NCI-H82 treated with DMSO at 0.1 percent for 48 hours (cell line): Measurements from ENCODE around the gene IGF2BP1.
"Not testable (repeated sequence)": the region's sequence is repeated elsewhere in the genome, so short reads cannot be mapped to it uniquely, and the experiment has no call there.

Experiments
- DNase-seq: peaks from one replicate; lab custom pipeline; 2025; ENCODE audit not compliant: unreplicated experiment; lab: John Stamatoyannopoulos, UW

The IGF2BP1 gene

GRCh38 chr17:49051269-49051668 lies 54.1 kb downstream of the IGF2BP1 start:
- peak; percentile 84 for DNase-seq

GRCh38 chr17:49053171-49053829 lies 56.1 kb downstream of the IGF2BP1 start:
- no peak for DNase-seq

- peak; percentile 29 for DNase-seq
Observed at GRCh38 chr17:49054342-49055092, 57.3 kb downstream of the IGF2BP1 start.

DNA sequence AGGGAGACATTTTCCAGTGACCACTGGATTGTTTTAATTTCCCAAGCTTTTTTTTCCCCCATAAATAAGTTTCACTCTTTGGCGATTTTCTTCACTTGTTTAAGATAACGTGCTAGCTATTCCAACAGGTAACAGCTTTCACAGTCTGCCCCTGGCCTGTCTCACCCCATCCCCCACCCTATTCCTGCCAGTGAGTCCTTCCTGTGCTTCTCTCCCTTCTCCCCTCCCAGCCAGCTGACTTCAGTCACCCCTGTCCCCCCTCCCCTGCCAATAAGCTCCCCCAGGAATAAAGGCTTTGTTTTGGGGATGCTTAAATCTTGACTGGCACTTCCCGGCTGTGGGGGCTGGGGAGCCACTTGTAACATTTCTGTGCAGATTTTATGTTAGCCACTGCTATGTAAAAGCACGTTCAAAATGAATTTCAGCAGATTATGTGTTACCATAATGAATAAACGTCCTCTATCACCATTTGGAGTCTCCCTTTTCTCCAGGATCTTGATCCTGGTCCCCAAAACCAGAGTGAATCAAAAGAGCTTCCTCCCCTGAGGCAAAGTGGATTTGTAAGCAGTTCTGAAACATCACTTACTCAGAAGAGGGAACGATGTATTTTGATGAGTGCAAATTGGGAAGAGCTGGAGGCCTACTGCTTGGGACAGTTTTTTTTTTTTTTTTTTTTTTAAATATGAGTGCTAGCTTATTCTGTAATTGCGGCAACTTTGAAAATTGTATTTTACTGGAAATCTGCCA lies 58.2 kb downstream of the IGF2BP1 start:
- no peak for DNase-seq

DNA sequence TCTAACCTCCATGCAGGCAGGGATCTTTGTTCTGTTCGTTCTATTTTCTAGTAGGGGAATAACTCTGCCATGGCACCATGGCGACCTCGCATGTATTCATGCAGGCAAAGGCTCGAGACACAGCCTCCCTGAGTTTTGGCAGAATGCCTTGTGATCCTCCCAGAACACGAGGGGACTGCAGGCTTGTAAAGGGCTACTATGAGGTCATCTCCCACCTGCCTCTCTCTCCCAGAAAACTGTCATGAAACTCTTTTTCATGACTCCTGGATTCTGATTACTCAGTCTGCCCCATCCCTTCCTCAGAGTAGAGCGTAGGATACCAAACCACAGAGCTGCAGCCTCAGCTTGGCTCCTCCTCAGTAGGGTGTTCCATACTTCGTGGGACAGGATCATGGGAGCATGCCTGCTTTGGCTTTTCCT lies 64.3 kb downstream of the IGF2BP1 start:
- no peak for DNase-seq

- DNase-seq, result no peak
Observed at GRCh38 chr17:49063652-49064051, 66.5 kb downstream of the IGF2BP1 start.

DNA sequence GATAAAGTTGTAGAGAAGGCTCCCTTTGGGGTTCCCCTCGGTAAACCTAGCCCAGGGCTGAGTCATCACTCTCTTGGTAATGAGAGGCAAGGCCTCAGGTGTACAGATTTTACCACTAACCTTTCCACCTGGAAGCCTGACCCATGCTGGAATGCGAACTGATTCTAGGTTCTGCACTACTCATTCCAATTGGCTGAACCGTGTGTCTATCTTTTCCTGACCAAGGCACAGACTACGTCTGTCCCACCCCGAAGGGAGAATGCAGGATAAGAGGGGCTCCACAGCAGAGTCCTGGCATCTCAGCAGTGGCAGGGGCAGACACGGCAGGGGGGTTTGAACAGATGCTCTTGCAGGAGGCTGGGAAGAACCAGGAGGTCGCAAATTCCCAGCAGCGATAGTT lies 70.0 kb downstream of the IGF2BP1 start:
- no peak for DNase-seq

DNA sequence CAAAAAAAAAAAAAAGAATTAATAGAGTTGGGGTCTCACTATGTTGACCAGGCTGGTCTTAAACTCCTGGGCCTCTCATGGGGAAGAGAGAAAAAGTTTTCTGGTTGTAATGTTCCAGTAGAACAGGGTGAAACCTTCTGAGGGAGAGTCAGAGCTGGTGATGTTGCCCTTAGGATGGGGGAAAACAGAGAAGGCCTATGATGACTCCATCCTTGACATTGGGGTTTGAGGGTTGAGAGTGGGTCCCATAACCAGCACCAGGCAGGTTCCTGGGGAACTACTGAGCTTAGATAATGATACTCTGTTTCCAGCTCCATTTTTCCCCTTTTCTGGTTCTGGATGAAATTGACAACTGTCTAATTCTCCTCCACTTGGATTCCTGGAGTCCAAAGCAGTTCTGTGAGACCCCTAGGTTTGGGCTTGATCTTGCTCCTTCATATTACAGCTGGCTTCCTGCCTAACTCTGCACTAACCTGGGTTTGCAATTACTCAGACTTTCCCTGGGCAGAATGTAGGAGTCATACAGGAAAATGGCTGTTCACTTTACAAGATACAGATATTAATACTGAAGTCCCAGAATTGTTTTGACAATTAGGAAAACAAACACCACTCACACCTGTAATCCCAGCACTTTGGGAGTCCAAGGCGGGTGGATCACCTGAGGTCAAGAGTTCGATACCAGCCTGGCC lies 72.5 kb downstream of the IGF2BP1 start:
- no peak for DNase-seq

DNA sequence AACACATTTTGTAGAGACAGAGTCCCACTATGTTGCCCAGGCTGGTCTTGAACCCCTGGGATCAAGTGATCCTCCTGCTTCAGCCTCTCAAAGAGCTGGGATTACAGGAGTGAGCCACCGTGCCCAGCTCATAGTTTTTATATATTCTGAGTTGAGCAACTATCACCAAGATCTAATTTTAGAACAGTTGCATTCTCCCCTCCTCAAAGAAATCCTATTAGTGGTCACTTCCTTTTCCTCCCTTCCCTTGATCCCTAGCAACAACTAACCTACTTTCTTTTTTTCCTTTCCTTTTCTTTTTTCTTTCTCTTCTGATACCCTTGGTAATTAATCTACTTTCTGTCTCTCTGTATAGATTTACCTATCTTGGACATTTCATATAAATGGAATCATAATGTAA lies 73.9 kb downstream of the IGF2BP1 start:
- no peak for DNase-seq

GRCh38 chr17:49074851-49075540 lies 77.8 kb downstream of the IGF2BP1 start:
- no peak for DNase-seq

- DNase-seq, result no peak
Observed at GRCh38 chr17:49076573-49077384, 79.6 kb downstream of the IGF2BP1 start.

DNA sequence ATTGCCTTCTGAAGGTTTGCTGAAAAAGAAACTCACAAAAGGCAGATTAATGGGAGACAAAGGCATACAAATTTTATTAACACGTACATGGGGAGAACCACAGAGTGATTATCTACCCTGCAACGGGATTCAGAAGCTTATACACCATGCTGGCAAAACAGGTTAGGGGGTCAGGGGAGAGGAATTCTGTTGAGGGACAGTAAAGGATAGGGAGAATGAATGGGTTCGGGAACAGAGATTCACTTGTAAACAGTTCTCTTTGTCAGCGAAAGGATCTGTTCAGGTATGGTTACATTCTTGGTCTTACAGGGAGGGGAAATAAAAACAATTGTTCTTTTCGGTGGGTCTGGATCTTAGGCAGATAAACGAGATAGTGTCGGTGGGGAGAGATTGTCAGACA lies 81.1 kb downstream of the IGF2BP1 start:
- no peak for DNase-seq

GRCh38 chr17:49079840-49080663 lies 82.9 kb downstream of the IGF2BP1 start:
- DNase-seq, result no peak

GRCh38 chr17:49082231-49082630 lies 85.0 kb downstream of the IGF2BP1 start:
- DNase-seq, result no peak

- DNase-seq, result not testable (repeated sequence)
Observed at GRCh38 chr17:49085046-49085445, 87.9 kb downstream of the IGF2BP1 start.

DNA sequence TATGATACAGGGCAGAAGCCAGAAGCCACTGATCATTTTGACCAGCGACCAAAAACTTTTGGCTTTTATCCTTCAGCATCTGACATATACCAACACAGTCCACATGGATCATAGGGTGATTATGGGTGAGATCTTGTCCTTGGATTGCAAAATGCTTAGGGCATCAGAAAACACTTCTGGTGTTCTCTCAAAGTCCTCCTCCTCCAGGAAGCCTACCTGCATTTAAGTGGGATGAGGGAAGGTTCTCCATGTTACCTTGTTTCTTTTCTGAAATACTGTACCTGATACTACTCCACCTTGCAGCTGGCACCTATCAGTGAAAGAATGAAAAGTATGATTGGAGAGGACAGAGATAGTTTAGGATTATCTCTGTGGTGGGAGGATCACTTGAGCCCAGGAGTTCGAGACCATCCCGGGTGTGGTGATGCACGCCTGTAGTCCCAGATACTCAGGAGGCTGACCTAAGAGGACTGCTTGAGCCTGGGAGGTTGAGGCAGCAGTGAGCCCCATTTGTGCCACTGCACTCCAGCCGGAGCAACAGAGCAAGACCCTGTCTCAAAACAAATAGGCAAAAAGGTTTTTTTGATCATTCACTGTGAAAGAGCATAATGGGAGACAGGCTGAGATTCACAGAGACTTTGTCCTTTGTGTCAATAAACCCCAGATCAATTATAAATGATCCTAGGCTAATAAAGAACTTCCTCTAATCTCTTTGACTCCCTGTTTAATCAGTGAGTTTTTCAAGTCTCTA lies 88.6 kb downstream of the IGF2BP1 start:
- no peak for DNase-seq

GRCh38 chr17:49086316-49086605 lies 89.1 kb downstream of the IGF2BP1 start:
- DNase-seq, result no peak

GRCh38 chr17:49086649-49087048 lies 89.5 kb downstream of the IGF2BP1 start:
- no peak for DNase-seq

DNA sequence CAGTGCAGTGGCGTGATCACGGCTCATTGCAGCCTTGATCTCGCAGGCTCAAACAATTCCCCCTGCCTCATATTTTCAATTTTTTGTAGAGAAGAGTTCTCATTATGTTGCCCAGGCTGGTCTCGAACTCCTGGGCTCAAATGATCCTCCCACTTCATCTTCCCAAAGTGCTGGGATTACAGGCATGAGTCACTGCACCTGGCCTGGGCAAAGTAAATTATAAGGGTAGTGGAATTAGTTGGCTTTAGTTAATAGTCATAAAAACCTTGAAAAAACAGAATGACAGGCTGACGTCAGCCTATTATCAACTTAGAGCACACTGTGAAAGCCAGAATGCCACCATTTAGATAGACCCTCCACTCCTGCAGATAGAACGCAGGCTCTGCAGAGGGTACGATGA lies 91.9 kb downstream of the IGF2BP1 start:
- DNase-seq, result no peak
